Activated T-cell treated with anti-CD3 and anti-CD28 coated beads for 24 hours (primary cell): ENCODE results near the gene SBK3.
"Not testable (repeated sequence)": the region's sequence is repeated elsewhere in the genome, so short reads cannot be mapped to it uniquely, and the experiment has no call there.

Source experiments
- DNase-seq: peaks from one replicate; pipeline ENCODE4 v3.0.0-alpha.2; 2020; ENCODE audit warnings: low read depth

SBK3 gene

GRCh38 chr19:55545443-55545842 is at the start of gene SBK3:
TSS of gene SBK3 (minus strand) at chr19:55545543. CDS start at chr19:55545543, 0 bp downstream.
- no peak for DNase-seq

DNA sequence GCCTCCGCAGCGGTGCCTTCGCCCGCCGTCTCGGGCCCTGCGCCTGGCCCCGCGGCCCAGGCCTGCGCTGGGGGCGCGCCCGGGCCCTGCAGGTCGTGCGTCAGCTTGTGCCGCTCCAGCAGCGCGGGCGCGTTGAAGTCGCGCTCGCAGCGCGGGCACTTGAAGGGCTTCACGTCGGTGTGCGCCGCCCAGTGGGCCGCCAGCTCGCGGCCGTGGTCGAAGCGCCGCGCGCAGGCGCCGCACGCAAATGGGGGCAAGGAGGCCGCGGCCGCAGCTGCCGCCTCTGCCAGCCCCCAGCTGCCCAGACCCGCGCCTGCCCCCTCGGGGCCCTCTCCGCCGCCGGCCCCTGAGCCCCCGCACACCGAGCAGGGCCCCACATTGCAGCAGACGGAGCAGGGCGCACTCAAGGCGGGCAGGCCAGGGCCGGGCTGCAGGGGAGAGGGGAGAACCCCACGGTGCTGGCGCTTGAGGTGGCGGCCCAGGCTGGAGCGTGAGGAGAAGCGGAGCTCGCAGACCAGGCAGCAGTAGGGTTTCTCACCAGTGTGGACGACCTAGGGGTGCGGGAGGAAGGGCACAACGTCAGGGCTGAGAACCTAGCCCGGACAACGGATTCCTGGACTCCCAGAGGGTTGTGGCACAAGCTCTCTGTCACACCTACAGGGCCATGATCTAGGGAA is 47.9 kb upstream of the SBK3 start:
- no peak for DNase-seq

DNA sequence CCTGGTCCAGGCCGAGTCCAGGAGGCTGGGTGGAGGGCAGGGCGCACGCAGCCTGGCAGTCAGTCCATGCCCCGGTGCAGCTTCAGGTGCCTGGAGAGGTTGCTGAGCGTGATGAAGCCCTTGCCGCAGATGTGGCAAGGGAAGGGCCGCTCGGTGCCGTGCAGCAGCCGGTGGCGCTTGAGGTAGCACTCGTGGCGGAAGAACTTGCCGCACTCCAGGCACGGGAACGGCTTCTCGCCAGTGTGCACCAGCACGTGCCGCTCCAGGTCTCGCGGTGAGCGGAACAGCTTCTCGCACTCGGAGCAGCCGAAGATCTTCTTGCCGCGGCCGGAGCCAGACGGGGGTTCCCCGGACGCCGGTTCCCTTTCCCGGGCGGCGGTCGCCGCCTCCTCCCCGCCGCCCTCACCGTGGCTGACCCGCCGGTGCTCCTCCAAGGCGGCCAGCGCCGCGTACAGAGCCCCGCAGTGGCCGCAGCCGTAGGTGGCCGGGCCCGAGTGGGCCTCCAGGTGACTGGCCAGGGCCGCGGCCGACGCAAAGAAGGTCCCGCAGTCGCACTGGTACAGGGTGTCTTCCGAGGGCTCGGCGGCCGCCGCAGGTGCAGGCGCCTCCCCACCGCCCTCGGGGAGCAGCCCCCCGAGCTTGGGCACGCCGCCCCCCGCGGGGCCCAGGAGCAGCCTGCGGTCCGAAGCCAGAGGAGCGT is 47.2 kb upstream of the SBK3 start:
- no peak for DNase-seq

DNA sequence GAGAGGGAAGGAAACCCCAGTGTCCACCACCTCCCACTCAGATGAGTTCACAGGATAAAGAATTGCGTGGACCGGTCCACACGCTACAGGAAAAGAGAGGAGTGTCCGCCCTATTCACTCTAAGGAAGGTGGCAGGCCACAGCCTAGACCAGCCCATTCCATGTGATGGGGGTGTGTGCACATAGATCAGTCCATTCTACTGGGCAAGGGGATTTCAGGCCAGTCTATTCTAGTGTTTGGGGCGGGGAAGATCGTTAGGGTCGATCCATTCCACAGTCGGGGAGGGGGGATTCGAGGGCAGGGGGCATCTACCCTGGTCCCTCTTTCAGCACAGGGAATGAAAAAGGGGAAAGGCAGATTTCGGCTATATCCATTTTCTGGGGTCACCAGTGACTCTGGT is 46.2 kb upstream of the SBK3 start:
- DNase-seq, result no peak

GRCh38 chr19:55590617-55591016 is 45.3 kb upstream of the SBK3 start:
- no peak for DNase-seq

DNA sequence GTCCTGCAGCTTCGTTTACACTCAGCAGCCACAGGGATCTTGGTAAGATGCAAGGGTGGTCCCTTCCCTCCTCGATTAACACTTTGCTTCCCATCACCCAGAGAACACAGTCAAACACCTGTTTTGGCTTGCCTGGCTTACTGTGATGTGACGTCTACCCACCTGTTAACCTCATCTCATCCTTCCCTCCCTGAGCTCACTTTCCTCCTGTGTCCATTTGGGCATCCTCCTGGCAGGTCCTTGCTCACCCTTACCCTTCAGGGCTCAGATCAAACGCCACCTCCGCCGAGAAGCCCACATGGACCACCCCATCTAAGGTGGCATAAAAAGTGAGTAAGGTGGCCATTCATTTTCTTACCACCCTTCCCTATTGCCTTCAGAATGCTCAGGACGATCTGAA is 44.8 kb upstream of the SBK3 start:
- DNase-seq, result no peak

DNA sequence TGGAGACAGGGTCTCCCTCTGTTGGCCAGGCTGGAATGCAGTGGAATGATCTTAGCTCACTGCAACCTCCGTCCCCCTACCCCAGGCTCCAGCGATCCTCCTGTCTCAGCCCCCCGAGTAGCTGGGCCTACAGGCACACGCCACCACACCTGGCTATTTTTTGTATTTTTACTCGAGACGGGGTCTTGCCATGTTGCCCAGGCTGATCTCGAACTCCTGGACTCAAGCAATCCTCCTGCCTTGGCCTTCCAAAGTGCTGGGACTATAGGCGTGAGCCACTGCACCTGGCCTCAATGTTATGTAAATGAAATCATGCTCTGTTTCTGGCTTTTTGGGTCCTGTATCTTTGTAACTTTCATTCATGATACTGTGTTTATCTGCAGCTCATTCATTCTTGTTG is 43.4 kb upstream of the SBK3 start:
- no peak for DNase-seq

DNA sequence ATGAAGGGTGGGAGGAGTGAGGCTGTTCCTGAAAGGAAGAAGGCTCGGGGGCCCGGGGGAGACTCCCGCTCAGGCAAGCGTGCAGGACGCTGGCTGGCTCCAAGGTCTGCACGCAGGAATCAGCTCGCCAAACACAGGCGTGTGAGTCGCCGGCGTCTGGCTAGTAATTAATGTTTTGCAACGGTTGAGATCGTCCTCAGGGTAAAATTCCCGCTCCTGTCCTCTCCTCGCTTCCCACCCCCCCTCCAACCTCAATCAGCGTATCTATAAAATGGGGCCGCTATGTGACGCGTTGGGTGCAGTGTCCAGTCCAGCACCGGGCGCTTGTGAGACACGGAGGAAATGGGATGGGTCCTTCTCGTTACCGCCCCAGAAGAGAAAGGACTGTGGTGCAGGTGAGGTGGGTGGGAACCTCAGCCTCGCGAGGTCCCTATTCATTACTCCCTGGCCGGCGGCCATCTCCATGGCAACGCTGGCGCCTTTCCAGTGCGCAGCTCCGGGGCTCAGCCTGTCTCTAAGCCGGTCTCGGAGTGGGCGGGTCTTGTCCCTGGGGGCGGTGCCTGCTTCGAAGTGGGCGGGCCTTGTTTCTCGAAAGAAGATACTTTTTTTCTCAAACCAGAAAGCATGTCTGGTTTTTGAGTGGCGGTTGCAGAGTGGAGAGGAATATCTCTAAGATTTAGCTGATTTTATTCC is 41.8 kb upstream of the SBK3 start:
- peak; percentile 93 for DNase-seq

DNA sequence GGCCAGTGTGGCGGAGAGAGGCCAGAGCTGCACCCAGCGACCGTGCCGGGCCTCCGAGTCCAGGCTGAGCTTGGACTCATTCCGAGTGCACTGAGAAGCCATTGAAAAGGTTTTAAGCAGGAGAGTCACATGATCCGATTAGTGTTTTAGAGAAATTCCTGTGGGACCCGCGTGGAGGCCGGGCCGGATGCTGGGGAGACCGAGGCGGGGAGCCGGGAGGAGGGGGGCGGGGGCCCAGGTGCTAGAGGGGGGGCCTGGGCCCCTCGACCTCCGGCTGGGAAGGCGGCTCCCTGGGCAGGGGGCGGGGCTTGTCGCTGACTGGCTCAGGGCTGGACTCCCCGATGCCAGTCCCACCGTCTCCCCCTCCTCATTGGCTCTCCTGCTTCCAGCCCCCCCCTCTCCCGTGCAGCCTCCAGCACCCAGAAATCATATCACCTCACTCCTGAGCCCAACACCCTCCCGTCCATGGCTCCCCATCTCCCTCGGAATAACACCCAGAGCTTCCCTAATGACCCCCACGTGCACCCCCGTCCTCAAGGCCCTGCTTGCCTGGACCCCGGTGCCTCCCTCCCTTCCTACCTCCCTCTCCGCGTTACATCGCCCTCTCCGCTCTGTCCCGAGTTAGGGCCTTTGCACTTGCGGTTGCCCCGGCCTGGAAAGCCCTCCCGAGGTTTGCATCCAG is 40.5 kb upstream of the SBK3 start:
- peak; percentile 56 for DNase-seq

GRCh38 chr19:55584871-55585270 is 39.5 kb upstream of the SBK3 start:
- no peak for DNase-seq

- not testable (repeated sequence) for DNase-seq
These were observed 38.6 kb upstream of the SBK3 start for GRCh38 chr19:55583897-55584296.

GRCh38 chr19:55582284-55582683 is 36.9 kb upstream of the SBK3 start:
- not testable (repeated sequence) for DNase-seq

DNA sequence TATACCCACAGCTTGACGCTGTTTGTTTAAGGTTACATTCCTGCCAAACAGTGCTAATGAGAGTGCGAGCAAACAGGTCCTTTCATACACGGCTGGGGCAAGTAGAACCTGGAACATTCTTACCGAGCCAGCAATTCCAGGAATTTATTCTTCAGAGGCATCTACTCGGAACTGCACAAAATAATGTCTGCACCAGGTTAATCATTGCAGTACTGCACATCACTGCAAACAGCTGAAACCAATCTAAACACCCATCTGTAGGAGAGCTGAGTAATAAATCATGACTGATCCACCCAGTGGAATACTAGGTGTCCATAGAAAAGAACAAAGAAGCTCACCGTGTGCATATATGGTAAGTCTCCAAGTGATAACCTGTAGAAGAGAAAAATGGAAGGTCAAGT is 36.5 kb upstream of the SBK3 start:
- no peak for DNase-seq

GRCh38 chr19:55581145-55581822 is 35.9 kb upstream of the SBK3 start:
- DNase-seq, result no peak

DNA sequence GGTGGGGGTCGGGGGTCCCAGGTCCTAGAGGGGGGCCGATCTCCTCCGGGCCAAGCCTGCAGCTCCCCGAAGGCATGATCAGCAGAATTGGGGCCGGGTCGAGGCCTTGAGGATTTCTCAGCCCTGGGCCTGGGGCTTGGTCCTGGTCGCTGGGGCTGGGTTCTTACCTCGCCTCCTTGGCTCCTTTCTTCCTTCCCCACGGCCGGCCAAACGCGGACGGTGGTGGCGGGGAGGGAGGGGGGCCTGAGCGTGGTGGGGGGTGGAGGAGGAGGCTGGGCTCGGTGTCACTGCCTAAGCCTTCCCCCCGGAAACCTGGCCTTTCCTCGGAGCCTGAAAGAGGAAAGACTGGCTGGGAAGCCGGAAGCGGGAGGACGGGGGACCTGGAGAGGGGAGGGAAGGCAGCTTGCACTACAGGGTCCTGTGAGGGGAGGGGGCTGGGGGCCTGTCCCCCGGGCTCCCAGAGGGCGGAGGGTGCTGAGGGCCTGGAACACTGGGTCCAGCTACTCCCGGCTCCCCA is 35.3 kb upstream of the SBK3 start, which contains the start of gene ZNF579:
Gene ZNF579 (minus strand): TSS at position 221 of the 517 bp plus-strand sequence. CDS start 1,209 bp downstream, outside the sequence.
- DNase-seq, result peak; percentile 79

DNA sequence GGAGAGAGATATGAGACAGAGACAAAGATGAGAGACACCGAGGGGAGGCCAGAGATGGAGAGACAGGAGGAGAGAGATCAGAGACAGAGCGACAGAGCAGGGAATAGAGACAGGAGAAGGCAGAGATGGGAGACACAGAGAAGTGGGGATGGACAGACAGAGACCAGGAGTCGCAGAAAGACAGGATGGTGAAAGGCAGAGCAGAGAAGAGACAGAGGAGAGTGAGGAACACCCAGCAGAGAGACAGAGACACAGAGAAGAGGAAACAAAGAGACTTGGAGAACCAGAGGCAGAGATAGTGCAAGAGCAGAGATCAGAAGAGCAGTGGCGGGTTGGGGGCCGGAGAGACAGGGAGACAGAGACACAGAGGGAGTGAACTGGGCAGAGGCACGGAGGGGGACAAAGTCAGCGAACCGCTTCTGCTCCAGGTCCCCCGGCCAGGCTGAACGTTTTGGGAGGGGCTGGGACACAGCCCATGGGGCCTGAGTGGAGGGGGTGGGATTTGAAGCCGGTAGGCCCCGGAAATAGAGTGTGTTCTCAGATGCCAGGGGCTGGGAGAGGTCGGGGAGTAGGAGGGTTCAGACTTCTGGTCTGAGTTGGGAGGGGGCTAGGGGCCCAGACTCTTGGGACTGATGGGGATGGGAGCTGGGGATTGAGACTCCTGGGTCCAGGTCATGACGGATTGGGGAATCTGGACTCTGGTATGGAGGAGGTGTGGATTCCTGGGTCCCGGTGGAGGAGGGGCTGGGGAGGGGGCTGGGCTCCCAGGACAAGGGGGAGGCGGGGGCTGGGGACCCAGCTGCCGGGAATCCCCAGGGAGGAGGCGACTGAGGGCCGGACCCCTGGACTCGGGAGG is 34.7 kb upstream of the SBK3 start:
- DNase-seq, result no peak

- no peak for DNase-seq
These were observed 33.7 kb upstream of the SBK3 start for GRCh38 chr19:55578761-55579747.

DNA sequence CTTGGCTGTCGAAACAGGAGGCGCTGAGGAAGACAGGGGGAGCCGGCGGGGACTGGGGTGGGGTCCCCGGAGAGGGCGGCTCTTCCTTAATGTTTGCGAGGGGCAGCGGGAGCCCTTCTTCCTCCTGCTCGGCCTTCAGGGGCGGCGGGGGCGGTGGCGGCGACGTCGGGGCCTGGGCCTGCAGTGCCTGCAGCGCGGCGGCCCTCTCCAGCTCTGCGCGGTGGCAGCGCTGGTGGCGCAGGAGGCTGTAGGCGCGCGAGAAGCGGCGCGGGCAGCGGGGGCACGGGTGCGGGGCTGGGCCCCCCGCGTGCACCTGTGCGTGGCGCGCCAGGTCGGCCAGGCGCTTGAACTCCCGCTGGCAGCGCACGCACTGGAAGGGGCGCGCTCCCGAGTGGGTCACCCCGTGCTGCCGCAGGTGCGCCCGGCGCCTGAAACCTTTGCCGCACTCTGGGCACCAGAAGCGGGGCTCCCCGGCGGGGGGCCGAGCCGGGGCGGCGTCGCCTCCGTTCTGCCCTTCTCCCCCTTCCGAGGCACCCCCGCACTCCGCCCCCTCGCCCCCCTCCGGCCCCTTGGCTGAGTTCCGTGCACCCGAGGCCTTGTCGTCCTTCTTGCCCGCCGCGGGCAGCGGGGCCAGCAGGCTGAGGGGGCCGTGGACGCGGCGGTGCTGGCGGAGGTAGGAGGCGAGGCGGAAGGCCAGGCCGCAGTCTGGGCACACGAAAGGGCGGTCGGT is 32.9 kb upstream of the SBK3 start:
- no peak for DNase-seq

DNA sequence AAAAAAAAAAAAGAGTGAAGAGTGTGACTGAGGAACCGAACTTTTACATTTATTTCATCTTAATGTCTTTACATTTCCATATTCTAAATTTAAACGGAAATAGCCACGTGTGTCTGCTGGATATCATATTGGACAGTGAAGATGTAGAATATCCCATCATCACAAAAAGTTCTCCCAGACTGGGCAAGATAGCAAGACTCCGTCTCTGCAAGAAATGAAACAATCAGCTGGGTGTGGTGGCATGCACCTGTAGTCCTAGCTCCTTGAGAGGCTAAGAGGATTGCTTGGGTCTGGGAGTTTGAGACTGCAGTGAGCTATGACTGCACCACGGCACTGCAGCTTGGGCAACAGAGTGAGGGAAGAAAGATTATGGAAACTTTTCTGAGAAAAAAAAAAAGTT is 31.4 kb upstream of the SBK3 start:
- no peak for DNase-seq
